HuH-7.5 (cell line): ENCODE results near the gene PAQR7.

ENCODE experiments used
- DNase-seq: peaks from one replicate; pipeline ENCODE4 v3.0.0; 2011; ENCODE audit warnings: low spot score

Gene PAQR7

DNA sequence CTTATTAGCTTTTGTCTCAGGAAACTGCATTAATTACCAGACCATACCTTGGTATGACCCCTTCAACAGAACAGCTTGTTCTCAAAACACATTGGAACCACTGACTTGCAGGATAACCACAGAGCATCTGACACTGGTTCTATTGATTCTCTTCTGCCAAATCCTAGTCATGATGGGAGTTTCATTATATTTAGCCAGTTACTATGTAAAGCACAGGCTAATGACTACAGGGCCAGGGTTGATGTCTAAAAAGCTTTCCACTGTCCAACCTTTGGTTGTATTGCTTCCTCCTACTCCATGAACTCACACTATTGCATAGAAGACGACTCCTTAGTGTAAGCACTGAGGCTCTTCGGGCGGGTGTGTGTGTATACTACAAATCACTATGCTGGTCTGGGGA is 27.0 kb upstream of the PAQR7 start:
- DNase-seq, result no peak

GRCh38 chr1:25900219-25900618 is 24.7 kb upstream of the PAQR7 start:
- DNase-seq, result no peak

- DNase-seq, result no peak
Measured at GRCh38 chr1:25899792-25900191, 24.3 kb upstream of the PAQR7 start.

- DNase-seq, result no peak
Measured at GRCh38 chr1:25898223-25899015, 22.9 kb upstream of the PAQR7 start.

DNA sequence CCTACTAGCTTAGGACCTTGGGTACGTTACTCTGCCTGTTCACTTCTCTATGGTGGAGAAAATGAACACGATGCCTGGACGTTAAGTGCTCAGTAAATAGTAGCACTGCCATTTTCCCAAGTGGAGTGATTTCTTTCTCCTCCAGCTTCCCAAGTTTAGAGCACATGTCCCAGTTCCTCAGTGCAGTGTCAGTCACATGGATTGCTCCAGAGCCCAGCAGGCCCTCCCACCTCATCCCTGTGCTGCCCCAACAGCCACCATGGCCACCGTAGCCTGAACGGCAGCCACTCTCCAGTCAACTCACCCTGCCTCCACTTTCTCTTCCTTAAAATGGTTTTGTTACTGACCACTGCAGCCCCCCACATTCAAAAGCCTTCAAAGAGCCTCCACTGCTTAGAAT is 22.2 kb upstream of the PAQR7 start:
- no peak for DNase-seq

DNA sequence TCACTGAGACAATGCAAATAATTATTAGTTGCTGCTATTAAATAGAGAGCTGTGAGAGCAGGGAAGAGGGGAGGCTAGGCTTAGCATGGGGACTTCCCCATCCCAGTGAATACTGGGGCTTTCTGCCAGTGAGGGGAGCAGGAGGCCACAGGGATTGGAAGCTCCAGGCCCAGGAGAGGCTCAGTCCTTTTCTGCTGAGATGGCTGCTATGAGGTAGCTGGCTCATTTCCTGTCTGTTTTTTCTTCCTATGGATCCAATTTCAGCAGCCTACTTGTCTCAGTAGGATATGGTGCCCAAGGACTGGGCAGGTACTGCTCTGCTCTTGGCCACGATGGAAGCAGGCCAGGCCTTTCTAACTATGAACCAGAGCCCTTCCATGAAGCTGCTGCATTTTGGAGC is 20.8 kb upstream of the PAQR7 start:
- DNase-seq, result no peak

DNA sequence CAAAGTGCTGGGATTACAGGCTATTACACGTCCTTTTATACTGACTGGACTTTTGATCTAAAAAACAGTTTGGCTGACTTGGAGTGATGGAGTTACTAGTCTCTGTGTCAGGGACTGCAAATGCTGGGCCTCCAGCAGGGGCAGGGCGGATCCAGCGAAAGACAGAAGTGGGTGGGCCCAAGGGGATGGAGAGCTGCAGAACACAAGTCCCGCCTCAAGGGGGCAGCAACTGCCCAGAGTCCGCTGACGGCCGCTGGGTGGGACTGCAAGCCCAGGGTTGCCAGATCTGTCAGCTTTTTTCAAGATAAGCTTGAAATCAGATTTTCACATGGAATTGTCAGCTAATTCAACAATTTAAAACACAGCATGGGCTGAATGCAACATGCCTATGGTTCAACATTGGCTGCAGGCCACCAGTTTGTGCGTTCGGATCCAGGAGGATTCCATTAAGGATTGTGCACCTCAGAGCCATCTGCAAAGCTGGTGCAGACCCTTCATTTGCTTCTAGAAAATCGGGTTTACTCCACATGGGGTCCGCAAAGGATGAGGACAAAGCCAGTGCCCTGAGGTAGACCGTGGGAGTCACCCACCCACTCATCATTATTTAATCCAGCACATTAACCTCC is 20.0 kb upstream of the PAQR7 start:
- peak; percentile 86 for DNase-seq

- no peak for DNase-seq
Measured at GRCh38 chr1:25893116-25893515, 17.6 kb upstream of the PAQR7 start.

- DNase-seq, result no peak
Measured at GRCh38 chr1:25891606-25892005, 16.1 kb upstream of the PAQR7 start.

DNA sequence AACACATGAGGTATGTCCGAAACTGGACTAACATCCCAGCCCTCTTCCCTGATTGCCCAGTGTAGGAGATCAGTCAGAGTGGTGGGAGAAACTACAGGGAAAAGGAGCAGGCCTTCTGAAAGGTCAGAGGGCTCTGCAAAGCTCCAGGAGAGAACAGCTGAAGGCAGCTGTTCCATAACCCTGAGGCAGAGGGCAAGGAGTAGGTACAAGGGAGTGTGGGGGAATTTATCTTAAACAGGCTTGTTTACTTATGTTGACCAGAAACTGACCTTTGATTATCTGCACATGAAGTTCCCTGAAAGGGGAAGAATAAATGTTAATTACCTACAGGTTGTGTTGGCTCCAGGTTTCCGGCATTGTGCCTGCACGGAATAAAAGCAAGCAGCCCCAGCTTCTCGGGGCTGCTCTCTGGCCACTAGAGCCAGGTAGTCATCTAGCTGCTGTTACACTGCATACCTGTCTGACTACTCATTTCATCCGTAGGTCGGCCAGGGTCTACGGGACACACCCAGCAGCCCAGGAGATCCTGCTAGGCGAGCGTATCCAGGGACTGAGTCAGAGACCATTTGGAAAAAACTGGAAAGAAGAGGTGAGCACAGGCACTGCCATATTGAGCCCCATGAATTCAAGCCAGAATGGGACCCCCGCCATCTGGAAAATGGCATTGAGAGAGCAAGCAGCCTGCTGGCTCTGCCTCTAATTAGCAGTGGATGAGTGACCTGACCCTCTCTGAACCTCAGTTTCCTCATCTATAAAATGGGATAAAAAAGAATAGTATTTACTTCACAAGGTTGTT is 14.9 kb upstream of the PAQR7 start:
- no peak for DNase-seq

DNA sequence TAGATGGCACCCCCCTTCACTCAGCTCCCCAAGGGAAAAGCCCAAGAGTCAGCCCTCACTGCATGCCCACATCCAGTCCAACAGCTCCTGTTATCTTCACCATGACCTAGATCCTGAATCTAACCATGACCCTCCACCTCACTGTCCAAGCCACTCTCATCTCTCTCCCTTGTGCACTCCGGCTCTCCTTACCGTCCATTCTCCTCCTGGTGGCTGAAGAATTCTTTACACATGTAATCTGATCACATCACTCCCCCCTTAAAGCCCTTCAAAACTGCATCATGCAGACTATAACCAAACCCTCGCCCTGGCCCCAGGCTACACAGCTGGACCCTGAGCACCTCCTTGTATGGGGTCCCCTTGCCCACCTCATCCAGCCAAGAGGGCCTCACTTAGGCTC is 14.0 kb upstream of the PAQR7 start:
- DNase-seq, result no peak

GRCh38 chr1:25888426-25888987 is 13.0 kb upstream of the PAQR7 start:
- DNase-seq, result no peak

GRCh38 chr1:25885602-25886001 is 10.1 kb upstream of the PAQR7 start:
- no peak for DNase-seq

DNA sequence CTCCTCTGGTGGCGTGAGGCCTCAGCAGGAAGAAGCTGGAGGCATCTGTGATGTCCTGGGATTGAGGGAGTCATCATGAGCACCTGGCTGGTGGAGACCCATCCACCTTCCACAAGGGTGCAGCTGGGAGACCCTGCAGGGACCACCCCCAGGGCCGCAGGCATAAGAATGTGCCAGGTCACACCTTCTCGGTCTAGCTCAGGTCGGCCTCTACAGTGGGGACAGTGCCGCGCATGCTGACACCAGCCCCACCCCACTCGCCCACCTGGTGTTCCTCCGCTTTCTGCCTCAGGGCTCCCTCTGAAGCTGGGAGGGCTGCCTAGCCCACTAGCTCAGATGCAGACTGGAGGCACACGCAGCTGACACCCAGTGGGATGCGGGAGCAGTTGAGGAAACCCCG is 5.8 kb upstream of the PAQR7 start:
- DNase-seq, result no peak

GRCh38 chr1:25880518-25880917 is 5.0 kb upstream of the PAQR7 start:
- DNase-seq, result no peak

GRCh38 chr1:25879675-25880074 is 4.2 kb upstream of the PAQR7 start:
- no peak for DNase-seq

- no peak for DNase-seq
Measured at GRCh38 chr1:25878690-25879089, 3.2 kb upstream of the PAQR7 start.

- no peak for DNase-seq
Measured at GRCh38 chr1:25877155-25877554, 1.6 kb upstream of the PAQR7 start.

DNA sequence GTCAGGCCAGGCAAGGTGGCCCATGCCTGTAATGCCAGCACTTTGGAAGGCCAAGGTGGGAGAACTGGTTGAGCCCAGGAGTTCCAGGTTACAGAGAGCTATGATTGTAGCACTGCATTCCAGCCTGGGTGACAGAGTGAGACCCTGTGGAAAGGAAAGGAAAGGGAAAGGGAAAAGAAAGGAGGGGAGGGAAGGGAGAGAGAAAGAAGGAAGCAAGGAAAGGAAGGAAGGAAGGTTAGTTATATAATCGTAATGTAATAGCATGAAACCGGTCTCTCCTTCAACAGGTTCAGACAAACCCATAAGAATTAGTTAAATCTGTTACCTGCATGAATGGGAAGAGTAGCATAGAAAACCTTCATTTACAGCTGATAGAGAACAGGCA is 1.2 kb upstream of the PAQR7 start:
- no peak for DNase-seq

DNA sequence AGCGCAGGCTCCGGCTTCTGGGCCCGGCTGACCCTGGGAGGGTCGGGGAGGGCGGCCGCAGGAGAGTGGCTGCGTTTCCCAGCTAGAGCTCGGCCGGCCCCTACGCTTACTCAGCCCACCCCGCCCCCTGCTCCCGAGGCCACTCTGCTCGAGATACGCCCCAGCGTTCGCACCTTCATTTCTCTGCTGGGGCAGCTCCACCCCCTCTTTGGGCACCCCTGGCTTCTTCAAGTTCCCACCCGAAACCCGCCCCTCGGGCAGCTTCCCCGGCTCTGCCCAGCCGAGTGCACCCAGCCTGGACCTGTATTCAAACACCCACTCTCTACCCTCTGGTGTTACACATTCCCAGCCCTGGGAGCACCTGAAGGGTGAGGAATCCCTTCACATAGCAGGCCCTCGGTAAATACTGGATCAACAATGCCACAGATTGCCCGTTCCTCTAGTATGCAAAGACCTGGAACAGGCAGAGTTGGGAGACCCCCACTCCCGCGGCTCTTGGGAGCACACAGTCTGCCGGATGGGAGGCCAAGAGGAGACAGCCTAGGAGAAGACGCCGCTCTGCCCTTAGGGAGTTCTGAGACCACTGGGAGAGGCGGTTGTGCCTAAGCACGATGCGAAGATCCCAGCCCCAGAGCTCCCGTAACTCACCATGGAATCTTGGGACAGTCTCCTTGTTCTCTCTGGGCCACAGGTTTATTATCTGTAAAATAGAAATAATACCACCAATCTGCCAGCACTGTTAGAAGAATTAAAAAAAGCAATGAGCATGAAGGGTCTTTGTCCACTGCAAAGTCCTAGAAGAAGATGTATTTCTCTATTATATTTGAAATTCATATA is 566 bp upstream of the PAQR7 start:
- no peak for DNase-seq

DNA sequence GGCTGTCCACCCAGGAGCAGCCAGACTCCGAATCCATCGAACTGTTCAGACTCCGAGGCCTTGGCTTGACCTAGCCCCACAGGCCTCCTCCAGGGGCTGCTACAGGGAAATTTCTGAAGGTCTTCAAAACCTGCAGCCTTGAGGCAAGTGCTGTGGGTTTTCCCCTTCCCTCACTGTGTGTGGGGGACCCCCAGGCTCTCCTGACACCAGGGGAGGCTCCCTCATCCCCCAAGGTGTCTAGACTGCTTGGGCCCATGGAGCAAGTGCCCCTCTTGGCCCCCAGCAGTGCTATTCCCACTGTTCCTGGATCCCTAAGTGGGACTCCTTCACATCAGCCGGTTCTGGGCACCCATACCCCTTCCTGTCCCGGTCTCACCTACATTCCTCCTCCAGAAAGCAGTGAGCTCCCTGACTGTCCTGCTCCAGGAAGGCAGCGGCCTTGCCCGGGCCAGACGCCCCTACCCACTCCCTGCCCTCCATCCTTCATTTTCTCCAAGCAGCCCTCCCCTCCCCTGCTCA is 814 bp downstream of the PAQR7 start:
- DNase-seq, result no peak

DNA sequence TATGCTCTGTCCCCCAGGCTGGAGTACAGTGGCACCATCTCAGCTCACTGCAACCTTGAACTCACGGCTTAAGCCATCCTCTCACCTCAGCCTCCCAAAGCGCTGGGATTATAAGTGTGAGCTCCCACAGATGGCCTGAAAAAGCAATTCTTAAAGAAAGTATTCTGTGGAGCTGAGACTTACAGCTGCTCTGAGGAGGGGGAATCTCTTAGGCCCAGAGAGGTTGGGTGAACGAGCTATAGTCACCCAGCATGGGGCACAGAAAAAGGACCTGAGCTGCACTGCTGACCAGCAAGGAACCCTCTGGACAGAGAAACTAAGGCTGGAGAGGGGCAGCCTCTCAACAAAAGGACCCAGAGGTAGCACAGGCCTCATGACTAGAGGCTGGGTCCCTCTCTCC is 1.3 kb downstream of the PAQR7 start:
- no peak for DNase-seq
